Loucy (cell line): ENCODE data around the gene SEC14L1.

ENCODE experiments used
- H2AFZ ChIP-seq: fragments of 200-600 bp; sonication (generic); 2 replicates; pipeline ENCODE4 v1.6.0; 2016; ENCODE audit warnings: antibody characterized with exemption, mild to moderate bottlenecking, low read length, moderate library complexity
- H3F3A ChIP-seq: fragments of 200-600 bp; 2 replicates; pipeline ENCODE4 v1.6.0; 2016; ENCODE audit warnings: antibody characterized with exemption, low read depth, mild to moderate bottlenecking
- H3K27me3 ChIP-seq: fragments of 200-600 bp; sonication (generic); 2 replicates; pipeline ENCODE4 v1.6.1; 2014; ENCODE audit warnings: low read length, mild to moderate bottlenecking; ENCODE audit not compliant: insufficient read depth, poor library complexity, severe bottlenecking
- H3K36me3 ChIP-seq: fragments of 200-600 bp; sonication (generic); 2 replicates; pipeline ENCODE4 v1.6.1; 2016; ENCODE audit warnings: low read length; ENCODE audit not compliant: insufficient read depth
- H3K4me1 ChIP-seq: fragments of 200-600 bp; sonication (generic); 2 replicates; pipeline ENCODE4 v1.5.1; 2014; ENCODE audit warnings: low read length, mild to moderate bottlenecking; ENCODE audit not compliant: insufficient read depth, poor library complexity, severe bottlenecking
- H3K4me2 ChIP-seq: fragments of 200-600 bp; sonication (generic); 2 replicates; pipeline ENCODE4 v1.6.0; 2014; ENCODE audit warnings: antibody characterized with exemption, low read length, low read depth, mild to moderate bottlenecking; ENCODE audit not compliant: poor library complexity, severe bottlenecking
- H3K4me3 ChIP-seq: fragments of 200-600 bp; sonication (generic); 2 replicates; pipeline ENCODE4 v1.5.1; 2014; ENCODE audit warnings: low read length, mild to moderate bottlenecking, mixed read lengths; ENCODE audit not compliant: poor library complexity, severe bottlenecking
- H3K79me2 ChIP-seq: fragments of 200-600 bp; sonication (generic); 2 replicates; pipeline ENCODE4 v1.6.1; 2014; ENCODE audit warnings: low read length; ENCODE audit not compliant: insufficient read depth
- H3K9ac ChIP-seq: fragments of 200-600 bp; sonication (generic); 2 replicates; pipeline ENCODE4 v1.6.0; 2014; ENCODE audit warnings: mild to moderate bottlenecking, low read depth, low read length, moderate library complexity; ENCODE audit not compliant: poor library complexity, severe bottlenecking
- H3K9me2 ChIP-seq: fragments of 200-600 bp; sonication (generic); replicated peaks from 2 replicates; pipeline ENCODE4 v1.6.1; 2016; ENCODE audit warnings: low read depth, low read length, mixed read lengths
- H3K9me3 ChIP-seq: fragments of 200-600 bp; sonication (generic); 2 replicates; pipeline ENCODE4 v1.6.1; 2014; ENCODE audit warnings: mild to moderate bottlenecking, antibody characterized with exemption, low read length, low read depth; ENCODE audit not compliant: insufficient read depth
- H4K20me1 ChIP-seq: fragments of 200-600 bp; sonication (generic); 2 replicates; pipeline ENCODE4 v1.6.0; 2014; ENCODE audit warnings: antibody characterized with exemption, low read length, mild to moderate bottlenecking; ENCODE audit not compliant: insufficient read depth, poor library complexity, severe bottlenecking
- EZH2phosphoT487 ChIP-seq: fragments of 200-600 bp; IDR thresholded peaks from 2 replicates; pipeline ENCODE4 v1.6.1; 2018; ENCODE audit warnings: antibody characterized with exemption, mild to moderate bottlenecking, moderate library complexity, borderline replicate concordance
- TF ChIP-seq, protein P1 (sequence below): fragments of 200-600 bp; sonication (generic); conservative IDR thresholded peaks from 2 replicates; pipeline ENCODE4 v1.5.1; 2014; ENCODE audit warnings: mild to moderate bottlenecking, antibody characterized with exemption, low read length

Gene SEC14L1

DNA sequence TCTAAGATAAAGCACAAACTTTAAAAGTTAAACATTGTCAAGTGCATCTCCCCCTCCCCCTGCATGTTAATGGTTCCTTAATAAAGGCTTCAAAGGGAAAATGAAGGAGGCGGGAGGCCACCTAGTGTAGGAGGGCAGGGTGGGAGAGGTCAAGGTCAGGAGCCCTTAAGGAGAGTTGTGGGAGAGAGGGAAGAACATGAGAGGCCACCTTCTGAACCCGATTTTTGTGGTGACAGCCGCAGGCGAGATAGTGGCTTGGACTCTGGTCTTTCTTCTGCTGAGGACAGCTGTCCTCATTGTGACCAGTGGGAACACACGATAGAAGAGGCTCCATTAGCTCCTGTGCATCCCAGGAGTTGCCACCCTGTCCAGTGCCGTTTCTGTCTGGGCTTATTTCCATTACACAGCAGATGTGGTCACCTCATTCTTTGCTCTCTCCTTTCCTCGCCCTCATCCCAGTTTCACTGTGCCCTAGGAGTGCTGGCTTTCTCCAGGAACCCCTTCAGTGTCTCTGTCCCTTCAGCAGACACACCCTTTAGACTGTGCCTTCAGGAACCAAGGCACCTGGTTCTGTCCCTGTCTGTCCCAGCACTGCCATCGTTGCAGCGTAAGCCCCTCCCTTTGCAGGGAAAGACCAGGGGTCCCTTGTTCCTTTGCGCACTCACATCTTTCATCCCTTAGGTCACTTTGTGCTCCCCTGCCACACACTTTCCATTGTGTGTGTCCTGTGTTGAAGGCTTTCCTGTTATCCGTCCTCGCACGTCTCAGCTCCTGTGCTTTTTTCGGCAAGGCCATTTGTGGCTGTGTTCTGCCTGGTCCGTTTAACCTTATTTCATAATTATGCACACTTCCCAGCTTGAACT is 7.5 kb downstream of the SEC14L1 start:
- Histone ChIP-seq H3K9me3 (no peaks in the 10 kb centered on the region), H3K79me2 (peaks cover 56% of the 10 kb centered on the region), H3K27me3 (no peaks in the 10 kb centered on the region), H3K4me3 (no peak overlapping the region), H3K36me3 (peaks cover 19% of the 10 kb centered on the region; the same call in 1 of the 2 replicates), H3K9me2 (no peaks in the 10 kb centered on the region), H3K9ac (no peak overlapping the region), H2AFZ (no peak overlapping the region), H3K4me2 (no peak overlapping the region), H4K20me1 (peaks cover 13% of the 10 kb centered on the region), H3F3A (no peaks in the 10 kb centered on the region), H3K4me1 (peaks cover 24% of the 10 kb centered on the region)
- TF ChIP-seq EZH2phosphoT487 = no peak
- TF ChIP-seq, protein P1, sequence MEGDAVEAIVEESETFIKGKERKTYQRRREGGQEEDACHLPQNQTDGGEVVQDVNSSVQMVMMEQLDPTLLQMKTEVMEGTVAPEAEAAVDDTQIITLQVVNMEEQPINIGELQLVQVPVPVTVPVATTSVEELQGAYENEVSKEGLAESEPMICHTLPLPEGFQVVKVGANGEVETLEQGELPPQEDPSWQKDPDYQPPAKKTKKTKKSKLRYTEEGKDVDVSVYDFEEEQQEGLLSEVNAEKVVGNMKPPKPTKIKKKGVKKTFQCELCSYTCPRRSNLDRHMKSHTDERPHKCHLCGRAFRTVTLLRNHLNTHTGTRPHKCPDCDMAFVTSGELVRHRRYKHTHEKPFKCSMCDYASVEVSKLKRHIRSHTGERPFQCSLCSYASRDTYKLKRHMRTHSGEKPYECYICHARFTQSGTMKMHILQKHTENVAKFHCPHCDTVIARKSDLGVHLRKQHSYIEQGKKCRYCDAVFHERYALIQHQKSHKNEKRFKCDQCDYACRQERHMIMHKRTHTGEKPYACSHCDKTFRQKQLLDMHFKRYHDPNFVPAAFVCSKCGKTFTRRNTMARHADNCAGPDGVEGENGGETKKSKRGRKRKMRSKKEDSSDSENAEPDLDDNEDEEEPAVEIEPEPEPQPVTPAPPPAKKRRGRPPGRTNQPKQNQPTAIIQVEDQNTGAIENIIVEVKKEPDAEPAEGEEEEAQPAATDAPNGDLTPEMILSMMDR = no peak

DNA sequence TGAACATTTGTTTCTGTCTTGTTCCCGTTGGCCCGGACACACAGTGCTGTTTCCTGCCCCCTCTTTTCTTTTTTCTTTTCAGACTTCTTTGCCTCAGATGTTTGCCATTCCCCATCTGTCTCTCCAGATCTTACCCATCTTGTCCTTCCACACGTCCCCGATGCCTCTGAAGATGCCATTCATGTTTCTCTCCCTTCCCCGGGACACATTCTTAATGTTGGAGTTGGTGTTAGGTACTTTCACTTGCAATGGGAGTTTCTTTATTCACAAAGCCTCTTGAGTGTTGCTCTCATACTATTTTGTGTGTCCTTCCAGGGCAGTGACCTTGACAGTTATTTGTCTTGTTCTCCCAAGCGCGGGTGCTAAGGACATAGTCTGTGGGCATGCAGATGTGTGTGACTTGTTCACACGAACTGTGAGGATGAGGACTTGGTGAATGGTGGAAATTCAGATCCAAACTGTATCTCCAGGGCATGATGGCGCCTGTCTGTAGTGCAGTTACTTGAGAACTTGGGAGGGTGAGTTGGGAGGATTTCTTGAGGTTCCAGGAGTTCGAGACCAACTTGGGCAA is 8.3 kb downstream of the SEC14L1 start:
- no peak overlapping the region for H3K4me2 ChIP-seq
- H3K9me2 ChIP-seq = no peaks in the 10 kb centered on the region
- H3K79me2 ChIP-seq = peaks cover 56% of the 10 kb centered on the region
- TF ChIP-seq, protein P1 = no peak
- TF ChIP-seq EZH2phosphoT487 = no peak
- peaks cover 16% of the 10 kb centered on the region for H3K4me1 ChIP-seq
- H3F3A ChIP-seq = no peaks in the 10 kb centered on the region
- no peak overlapping the region for H2AFZ ChIP-seq
- no peaks in the 10 kb centered on the region for H3K27me3 ChIP-seq
- peaks cover 19% of the 10 kb centered on the region; the same call in 1 of the 2 replicates for H3K36me3 ChIP-seq
- H4K20me1 ChIP-seq = peaks cover 7% of the 10 kb centered on the region
- H3K9me3 ChIP-seq = no peaks in the 10 kb centered on the region
- H3K4me3 ChIP-seq = no peak overlapping the region
- H3K9ac ChIP-seq = no peak overlapping the region

DNA sequence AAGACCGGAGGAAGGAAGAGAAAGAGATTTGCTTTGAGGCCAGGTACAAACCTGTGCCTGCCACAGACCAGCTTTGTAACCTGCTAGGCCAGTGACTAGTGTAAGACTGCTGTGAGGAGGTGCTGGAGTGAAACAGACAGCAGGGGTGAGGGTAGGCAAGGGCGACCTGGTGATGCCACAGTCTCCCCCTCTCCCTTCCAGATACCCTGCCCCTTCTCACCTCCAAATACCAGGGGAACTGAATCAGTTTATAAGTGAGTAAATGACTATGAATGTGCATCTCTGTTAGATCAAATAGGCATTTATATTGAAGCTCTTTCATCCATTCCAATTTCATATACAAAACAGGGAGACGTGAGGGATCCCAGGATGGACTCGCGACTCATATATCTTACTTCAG is 9.4 kb downstream of the SEC14L1 start:
- H3K4me1 ChIP-seq = peaks cover 16% of the 10 kb centered on the region
- H3K4me2 ChIP-seq = no peak overlapping the region
- peaks cover 56% of the 10 kb centered on the region for H3K79me2 ChIP-seq

More for the DNA sequence above, 9.4 kb downstream of the SEC14L1 start:
- TF ChIP-seq EZH2phosphoT487 = no peak
- TF ChIP-seq, protein P1 = no peak
- Histone ChIP-seq H3K9ac (no peak overlapping the region), H4K20me1 (peaks cover 2% of the 10 kb centered on the region), H3K9me2 (no peaks in the 10 kb centered on the region), H3F3A (no peaks in the 10 kb centered on the region), H3K36me3 (peaks cover 19% of the 10 kb centered on the region; the same call in 1 of the 2 replicates), H2AFZ (no peak overlapping the region), H3K4me3 (no peak overlapping the region), H3K27me3 (no peaks in the 10 kb centered on the region), H3K9me3 (no peaks in the 10 kb centered on the region)
